CD4-positive, alpha-beta T cell (primary cell): ENCODE results near the gene AURKAIP1. TPM values are rescaled to one million over a fixed set of nuclear protein-coding genes. Genes with fewer than 3 reads are reported as not detected.

ENCODE experiments used
- ATAC-seq: fragments of 200-7000 bp; cut with Tn5 transposase; one replicate; pipeline ENCODE4 v1.10.0; 2022; ENCODE audit warnings: mild to moderate bottlenecking; ENCODE audit not compliant: poor library complexity
- CTCF ChIA-PET: fragments of 350-600 bp; sonication (Branson Sonifier 250); formaldehyde crosslinking; loops from one replicate; lab custom pipeline; 2021; ENCODE audit warnings: antibody characterized with exemption, inconsistent platforms; lab: Charles Lee
- POLR2A ChIA-PET: fragments of 350-600 bp; sonication (Branson Sonifier 250); formaldehyde crosslinking; loops from one replicate; lab custom pipeline; 2021; ENCODE audit warnings: antibody characterized with exemption, inconsistent platforms; lab: Charles Lee
- DNase-seq, 14 experiments: peaks; one replicate each; pipeline ENCODE4 v3.0.0-alpha.2; 2013 to 2020; ENCODE audit warnings: mixed read lengths in 2 of 14
- H3K27ac ChIP-seq, 2 donors: one replicate each; pipeline versions ENCODE4 v1.5.1 to v1.7.0; 2013; ENCODE audit warnings: low read length in 2 of 2, low read depth in 1 of 2, mild to moderate bottlenecking in 1 of 2
- H3K27me3 ChIP-seq, 2 experiments: 1 replicate in 1 of 2; 2 replicates in 1 of 2; pipeline versions ENCODE4 v1.6.1 to v1.7.0; 2013; ENCODE audit warnings: low read length in 2 of 2, control low read depth in 1 of 2, mild to moderate bottlenecking in 1 of 2, moderate library complexity in 1 of 2; ENCODE audit not compliant: insufficient read depth in 2 of 2, control insufficient read depth in 1 of 2
- H3K36me3 ChIP-seq: one replicate; pipeline ENCODE4 v1.6.1; 2013; ENCODE audit warnings: low read length, control low read depth; ENCODE audit not compliant: insufficient read depth
- H3K4me1 ChIP-seq: one replicate; pipeline ENCODE4 v1.6.1; 2013; ENCODE audit warnings: low read length, control low read depth; ENCODE audit not compliant: insufficient read depth
- H3K4me3 ChIP-seq: one replicate; pipeline ENCODE4 v1.5.1; 2013; ENCODE audit warnings: mild to moderate bottlenecking, low read length, moderate library complexity
- H3K9me3 ChIP-seq, 2 experiments: 1 replicate in 1 of 2; 2 replicates in 1 of 2; pipeline versions ENCODE4 v1.6.1 to v1.7.0; 2013; ENCODE audit warnings: low read length in 2 of 2, mild to moderate bottlenecking in 2 of 2, control low read depth in 1 of 2, moderate library complexity in 1 of 2; ENCODE audit not compliant: control insufficient read depth in 1 of 2, insufficient read depth in 1 of 2
- H3K27ac Mint-ChIP-seq: one replicate; pipeline ENCODE4 v1.8.0; 2020; ENCODE audit warnings: mixed read lengths
- H3K27me3 Mint-ChIP-seq: one replicate; pipeline ENCODE4 v1.8.0; 2021; ENCODE audit warnings: mixed read lengths
- H3K36me3 Mint-ChIP-seq: one replicate; pipeline ENCODE4 v1.8.0; 2021; ENCODE audit warnings: low read depth, mixed read lengths
- H3K4me1 Mint-ChIP-seq: one replicate; pipeline ENCODE4 v1.8.0; 2021; ENCODE audit warnings: low read depth, mixed read lengths
- H3K4me3 Mint-ChIP-seq: one replicate; pipeline ENCODE4 v1.8.0; 2020; ENCODE audit warnings: mild to moderate bottlenecking, mixed read lengths
- H3K9me3 Mint-ChIP-seq: one replicate; pipeline ENCODE4 v1.8.0; 2020; ENCODE audit warnings: mixed read lengths
- intact Hi-C, 2 experiments: fragments of 100-400 bp; cut with DNase I in 1 of 2; cut with micrococcal nuclease in 1 of 2; formaldehyde crosslinking; loops; one replicate each; pipeline versions ENCODE4 v1.15.1 to v1.9.0; 2023 to 2025; cut with DNase I, micrococcal nuclease
- microRNA-seq: library from miRNA; unstranded; fragments of <30 nt; microRNA quantifications from one replicate; pipeline ENCODE4 v1.2.0, GENCODE V29; 2021; ENCODE audit warnings: borderline microRNAs expressed, borderline replicate concordance
- total RNA-seq, 174 experiments: library from RNA in 2 of 174; stranded (reverse) in 2 of 174; gene quantifications; one replicate each; pipeline ENCODE4 v1.2.3 and lab custom pipeline; 2021 to 2026
- TF ChIP-seq, protein P1 (sequence below): fragments of 200-600 bp; IDR thresholded peaks from one replicate; pipeline ENCODE4 v1.8.0; 2022; ENCODE audit warnings: antibody characterized with exemption, mild to moderate bottlenecking

AURKAIP1 gene
- total RNA-seq, 2 experiments from 2014 or later, result 59.2 to 64.6 TPM

DNA sequence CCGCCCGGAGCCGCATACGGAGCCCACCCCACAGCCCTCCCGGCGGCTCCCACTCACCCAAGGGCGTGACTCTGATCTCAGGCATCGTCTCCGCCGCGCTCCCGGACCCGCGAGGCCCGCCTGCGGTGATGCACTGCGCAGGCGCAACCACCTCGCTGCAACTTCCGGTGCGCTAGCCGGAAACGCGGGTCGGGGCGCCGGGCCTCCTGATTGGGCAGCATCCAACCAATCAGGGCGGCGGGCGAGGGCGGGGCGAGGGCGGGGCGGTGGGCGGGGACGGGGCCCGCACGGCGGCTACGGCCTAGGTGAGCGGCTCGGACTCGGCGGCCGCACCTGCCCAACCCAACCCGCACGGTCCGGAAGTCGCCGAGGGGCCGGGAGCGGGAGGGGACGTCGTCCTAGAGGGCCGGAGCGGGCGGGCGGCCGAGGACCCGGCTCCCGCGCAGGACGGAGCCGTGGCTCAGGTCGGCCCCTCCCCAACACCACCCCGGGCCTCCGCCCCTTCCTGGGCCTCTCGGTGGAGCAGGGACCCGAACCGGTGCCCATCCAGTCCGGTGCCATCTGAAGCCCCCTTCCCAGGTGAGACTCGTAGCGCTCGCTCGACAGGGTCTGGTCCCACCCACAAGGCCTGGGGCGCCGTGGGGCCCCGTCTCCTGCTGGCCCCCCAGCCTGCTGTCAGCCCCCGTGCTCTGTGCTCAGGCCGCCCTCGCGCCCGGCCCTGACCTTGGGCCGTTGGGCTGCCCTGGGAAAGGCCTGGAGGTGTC, 50.3 kb downstream of the AURKAIP1 start, which contains the start of the genes CPTP and INTS11:
CPTP (plus strand) TSS at position 279 of the 764 bp plus-strand sequence. CDS start 2,109 bp downstream, outside the sequence.
INTS11 (minus strand) TSS at position 137 of the 764 bp plus-strand sequence; CDS start at position 85, 52 bp downstream.
- H3K27ac Mint-ChIP-seq, result peak within 1 kb of the TSS; percentile 81
- ChIA-PET POLR2A (interaction anchor here (0.9 kb wide), 1 partner anchor 15 kb away, joined by 4 read pairs; no protein-coding TSS in a partner anchor), CTCF (no interaction called here)
- Histone ChIP-seq H3K36me3 (peaks cover 34% of the 10 kb centered on the region), H3K4me3 (peak within 1 kb of the TSS; percentile 69), H3K27me3 (no peaks in the 10 kb centered on the region), H3K27ac (peak within 1 kb of the TSS; percentile 61 to 70), H3K4me1 (peaks cover 56% of the 10 kb centered on the region), H3K9me3 (peaks cover 0 to 4% of the 10 kb centered on the region in 2 experiments)
- peak within 1 kb of the TSS; percentile 93 for H3K4me3 Mint-ChIP-seq
- H3K36me3 Mint-ChIP-seq, result peaks cover 14% of the 10 kb centered on the region
- H3K27me3 Mint-ChIP-seq, result no peaks in the 10 kb centered on the region
- ATAC-seq (peak; percentile 84), DNase-seq (peak; percentile 93 to 98 (median 96))
- intact Hi-C loops, result loop anchor here (1.0 to 2.0 kb wide), 4 partner anchors 16 to 51 kb away; partner anchors contain the start of genes DVL1 (in 1 of the 2), PUSL1 (in 1 of the 2) and UBE2J2 (in 1 of the 2)
- H3K4me1 Mint-ChIP-seq, result peaks cover 28% of the 10 kb centered on the region
- TF ChIP-seq, protein P1, sequence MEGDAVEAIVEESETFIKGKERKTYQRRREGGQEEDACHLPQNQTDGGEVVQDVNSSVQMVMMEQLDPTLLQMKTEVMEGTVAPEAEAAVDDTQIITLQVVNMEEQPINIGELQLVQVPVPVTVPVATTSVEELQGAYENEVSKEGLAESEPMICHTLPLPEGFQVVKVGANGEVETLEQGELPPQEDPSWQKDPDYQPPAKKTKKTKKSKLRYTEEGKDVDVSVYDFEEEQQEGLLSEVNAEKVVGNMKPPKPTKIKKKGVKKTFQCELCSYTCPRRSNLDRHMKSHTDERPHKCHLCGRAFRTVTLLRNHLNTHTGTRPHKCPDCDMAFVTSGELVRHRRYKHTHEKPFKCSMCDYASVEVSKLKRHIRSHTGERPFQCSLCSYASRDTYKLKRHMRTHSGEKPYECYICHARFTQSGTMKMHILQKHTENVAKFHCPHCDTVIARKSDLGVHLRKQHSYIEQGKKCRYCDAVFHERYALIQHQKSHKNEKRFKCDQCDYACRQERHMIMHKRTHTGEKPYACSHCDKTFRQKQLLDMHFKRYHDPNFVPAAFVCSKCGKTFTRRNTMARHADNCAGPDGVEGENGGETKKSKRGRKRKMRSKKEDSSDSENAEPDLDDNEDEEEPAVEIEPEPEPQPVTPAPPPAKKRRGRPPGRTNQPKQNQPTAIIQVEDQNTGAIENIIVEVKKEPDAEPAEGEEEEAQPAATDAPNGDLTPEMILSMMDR, result no peak
- no peaks in the 10 kb centered on the region for H3K9me3 Mint-ChIP-seq

- Histone ChIP-seq H3K36me3 (peaks cover 40% of the 10 kb centered on the region), H3K27me3 (no peaks in the 10 kb centered on the region), H3K9me3 (peaks cover 0 to 4% of the 10 kb centered on the region in 2 experiments), H3K4me3 (peak overlapping the region; percentile 69), H3K27ac (peak overlapping the region in 1 of 2 donors; percentile 59), H3K4me1 (peaks cover 56% of the 10 kb centered on the region)
- intact Hi-C loops, result loop anchor here (1.0 to 2.0 kb wide), 3 partner anchors 16 to 51 kb away; partner anchors contain the start of genes DVL1 (in 1 of the 2), PUSL1 (in 1 of the 2) and UBE2J2 (in 1 of the 2)
- ChIA-PET POLR2A (no interaction called here), CTCF (no interaction called here)
- peak overlapping the region; percentile 92 for H3K4me3 Mint-ChIP-seq
- H3K36me3 Mint-ChIP-seq, result peaks cover 20% of the 10 kb centered on the region
- peaks cover 28% of the 10 kb centered on the region for H3K4me1 Mint-ChIP-seq
- H3K27me3 Mint-ChIP-seq, result no peaks in the 10 kb centered on the region
- TF ChIP-seq, protein P1, result no peak
- DNase-seq (no peak), ATAC-seq (no peak)
- no peaks in the 10 kb centered on the region for H3K9me3 Mint-ChIP-seq
- peak overlapping the region; percentile 74 for H3K27ac Mint-ChIP-seq
Measured at GRCh38 chr1:1324084-1324523, 50.9 kb downstream of the AURKAIP1 start.

Small RNA genes lying within 50 kb of the gene (microRNA-seq; reads per million reads assigned to microRNA genes)
- gene MIR6808, result not detected

Other genes starting within 250 kb of the AURKAIP1 start
- gene TTLL10, start 201.3 kb downstream of the AURKAIP1 start, total RNA-seq, result under 1 TPM; 0.11 to 0.59 TPM
- gene TNFRSF18, start 168.6 kb downstream of the AURKAIP1 start, total RNA-seq, result 10 to 100 TPM; 14.8 to 17.8 TPM
- 10 to 100 TPM; 27.6 to 28.6 TPM for gene TNFRSF4, start 161.1 kb downstream of the AURKAIP1 start, total RNA-seq
- gene SDF4, start 143.2 kb downstream of the AURKAIP1 start, total RNA-seq, result 10 to 100 TPM; 66.3 to 71.0 TPM
- 1 to 10 TPM; 4.9 to 5.1 TPM for gene B3GALT6, start 143.0 kb downstream of the AURKAIP1 start, total RNA-seq
- 1 to 10 TPM; 3.4 to 4.8 TPM for gene C1QTNF12, start 128.5 kb downstream of the AURKAIP1 start, total RNA-seq
- gene UBE2J2, start 101.4 kb downstream of the AURKAIP1 start, total RNA-seq, result 10 to 100 TPM; 41.4 to 41.5 TPM
- gene SCNN1D, start 94.8 kb downstream of the AURKAIP1 start, total RNA-seq, result 10 to 100 TPM; 12.0 to 13.3 TPM
- 10 to 100 TPM; 45.3 to 46.4 TPM for gene ACAP3, start 67.3 kb downstream of the AURKAIP1 start, total RNA-seq
- 10 to 100 TPM; 18.1 to 19.2 TPM for gene PUSL1, start 66.6 kb downstream of the AURKAIP1 start, total RNA-seq
- gene INTS11, start 50.5 kb downstream of the AURKAIP1 start, total RNA-seq, result 100 to 1,000 TPM; 130 to 137 TPM
- 10 to 100 TPM; 11.6 to 12.9 TPM for gene CPTP, start 50.4 kb downstream of the AURKAIP1 start, total RNA-seq
- 1 to 10 TPM; 3.3 to 3.4 TPM for gene TAS1R3, start 43.9 kb downstream of the AURKAIP1 start, total RNA-seq
- 10 to 100 TPM; 44.9 to 45.5 TPM for gene DVL1, start 25.8 kb downstream of the AURKAIP1 start, total RNA-seq
- 1 to 10 TPM; 1.6 to 2.9 TPM for gene MXRA8, start 16.7 kb downstream of the AURKAIP1 start, total RNA-seq
- 100 to 1,000 TPM; 274 to 281 TPM for gene CCNL2, start 24.1 kb upstream of the AURKAIP1 start, total RNA-seq
- 100 to 1,000 TPM in 1 of 2 experiments, 10 to 100 TPM in 1; 99.9 to 103 TPM for gene MRPL20, start 32.1 kb upstream of the AURKAIP1 start, total RNA-seq
- gene ANKRD65, start 46.1 kb upstream of the AURKAIP1 start, total RNA-seq, result not detected
- not detected for gene VWA1, start 60.5 kb upstream of the AURKAIP1 start, total RNA-seq
- under 1 TPM; 0.28 to 0.74 TPM for gene ATAD3C, start 74.5 kb upstream of the AURKAIP1 start, total RNA-seq
- gene ATAD3B, start 96.6 kb upstream of the AURKAIP1 start, total RNA-seq, result 10 to 100 TPM; 44.3 to 49.1 TPM
- 10 to 100 TPM; 17.0 to 19.5 TPM for gene ATAD3A, start 137.0 kb upstream of the AURKAIP1 start, total RNA-seq
- 1 to 10 TPM in 1 of 2 experiments, under 1 TPM in 1; 0.75 to 1.5 TPM for gene TMEM240, start 165.4 kb upstream of the AURKAIP1 start, total RNA-seq
- gene SSU72, start 199.7 kb upstream of the AURKAIP1 start, total RNA-seq, result 100 to 1,000 TPM in 1 of 2 experiments, 10 to 100 TPM in 1; 95.4 to 101 TPM
- gene FNDC10, start 224.9 kb upstream of the AURKAIP1 start, total RNA-seq, result 1 to 10 TPM; 1.0 to 1.3 TPM
- gene MIB2, start 240.3 kb upstream of the AURKAIP1 start, total RNA-seq, result 10 to 100 TPM; 58.3 to 59.4 TPM